GM21825 (cell line): ENCODE data around the gene WAPL.

ENCODE experiments used
- ATAC-seq: cut with Tn5 transposase; IDR thresholded peaks from one replicate; pipeline ENCODE4 v1.9.1; 2021; ENCODE audit warnings: mild to moderate bottlenecking, moderate library complexity; ENCODE audit not compliant: unreplicated experiment

Gene WAPL

DNA sequence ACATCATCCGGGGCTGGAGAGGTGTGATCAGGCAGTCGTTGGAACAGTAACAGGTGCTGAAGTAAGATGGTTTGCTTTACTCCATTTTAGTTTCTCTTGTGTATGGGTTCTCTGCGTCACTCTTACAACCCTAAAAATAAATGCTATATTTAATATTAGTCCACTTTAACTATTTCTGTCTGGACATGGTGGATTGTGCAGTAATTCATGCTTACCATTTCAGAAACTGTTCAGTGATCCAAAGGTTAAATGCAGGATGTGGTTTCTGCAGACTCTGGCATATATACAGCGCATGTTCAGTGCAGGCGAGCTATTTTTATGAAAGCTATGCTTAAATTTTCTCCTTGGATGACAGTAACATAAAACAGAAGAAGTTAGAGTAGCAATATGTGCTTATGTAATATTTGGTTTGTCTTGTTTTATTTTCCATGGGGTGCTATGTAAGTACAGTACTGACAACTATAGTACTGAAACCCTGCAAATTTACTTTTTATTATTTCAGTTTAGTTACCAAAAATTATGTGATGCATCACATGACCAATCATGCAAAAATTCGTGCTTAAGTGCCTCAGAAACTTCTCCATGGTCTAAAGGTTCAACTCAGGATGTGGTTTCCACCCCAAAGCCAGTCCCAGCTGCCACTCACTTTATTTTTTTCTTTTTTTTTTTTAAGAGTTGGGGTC is 108.4 kb downstream of the WAPL start:
- peak; percentile 71 for ATAC-seq

DNA sequence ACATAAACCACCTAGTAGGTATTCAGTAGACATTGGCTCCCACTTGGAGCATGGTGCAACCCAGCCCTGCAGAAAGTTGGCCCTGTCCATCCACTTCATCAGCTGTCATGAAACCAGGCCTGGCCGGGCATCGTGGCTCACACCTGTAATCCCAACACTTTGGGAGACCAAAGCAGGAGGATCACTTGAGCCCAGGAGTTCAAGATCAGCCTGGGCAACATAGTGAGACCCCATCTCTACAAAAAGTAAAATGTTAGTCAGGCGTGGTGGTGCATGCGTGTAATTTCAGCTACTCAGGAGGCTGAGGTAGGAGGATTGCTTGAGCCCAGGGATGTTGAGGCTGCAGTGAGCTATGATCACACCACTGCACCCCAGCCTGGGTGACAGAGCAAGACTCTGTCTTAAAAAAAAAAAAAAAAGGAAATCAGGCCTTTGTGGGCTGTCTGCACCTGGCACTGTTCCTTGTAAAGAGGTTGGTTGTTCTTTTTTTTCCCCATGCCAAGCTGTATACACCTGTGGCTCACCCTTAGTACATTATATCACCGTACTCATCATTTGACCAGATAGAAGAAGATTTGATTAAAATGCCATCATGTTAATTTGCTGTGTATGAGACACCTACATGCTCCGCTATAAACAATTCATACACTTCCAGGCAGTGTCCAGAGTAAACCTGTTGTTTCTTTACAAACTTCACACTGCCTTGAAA is 109.6 kb downstream of the WAPL start:
- ATAC-seq = no peak

DNA sequence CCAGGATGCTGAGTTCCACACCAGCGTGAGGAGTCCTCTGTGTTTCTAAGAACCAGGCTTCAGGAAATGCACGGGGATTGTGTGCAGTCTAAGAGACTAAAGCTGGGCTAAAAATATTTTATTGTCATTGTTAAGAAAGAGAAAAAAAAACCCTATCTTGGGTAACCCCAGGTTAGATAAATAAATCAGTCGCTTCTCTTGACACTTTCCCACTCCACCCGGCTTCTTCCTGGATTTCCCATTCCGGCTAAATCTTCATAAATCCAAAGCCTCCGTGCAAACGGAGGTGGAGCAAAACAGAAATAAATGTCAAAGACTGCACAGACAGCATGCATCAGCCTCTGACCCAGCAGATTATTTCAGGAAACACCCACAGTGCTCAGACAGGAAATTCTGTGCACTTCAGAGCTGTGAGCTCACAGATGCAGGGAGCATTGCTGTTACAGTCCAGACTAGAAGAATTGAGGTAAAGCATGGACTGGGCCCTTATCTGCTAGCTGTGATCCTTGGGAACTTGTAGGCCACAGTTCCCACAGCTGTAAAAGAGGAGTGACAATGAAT is 110.2 kb downstream of the WAPL start:
- ATAC-seq = peak; percentile 49

DNA sequence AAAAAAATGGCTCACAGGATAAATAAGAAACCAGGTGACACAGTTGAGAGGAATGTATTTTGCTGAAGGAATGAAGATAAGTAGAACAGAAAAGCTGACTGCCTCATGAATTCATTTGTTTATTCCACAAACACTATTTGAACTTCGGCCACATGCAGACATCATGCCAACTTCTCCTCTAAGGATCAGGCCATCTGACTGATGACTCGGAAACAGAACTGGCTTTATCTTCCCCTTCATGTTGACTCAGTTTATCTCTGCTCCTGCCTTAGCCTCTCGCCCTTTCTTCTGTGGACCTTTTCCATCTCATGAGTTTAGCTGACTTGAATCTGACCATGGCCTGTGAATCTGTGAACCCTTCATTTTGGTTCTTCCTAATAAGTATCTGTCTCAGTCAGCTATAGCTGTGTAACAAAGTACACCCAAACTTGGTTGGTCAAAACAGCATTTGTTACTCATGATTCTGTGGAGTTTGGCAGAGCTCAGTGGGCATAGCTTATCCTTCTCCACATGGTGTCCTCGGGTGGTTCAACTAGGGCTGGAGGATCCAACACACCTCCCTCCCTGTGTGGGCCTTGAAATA is 111.0 kb downstream of the WAPL start:
- no peak for ATAC-seq

DNA sequence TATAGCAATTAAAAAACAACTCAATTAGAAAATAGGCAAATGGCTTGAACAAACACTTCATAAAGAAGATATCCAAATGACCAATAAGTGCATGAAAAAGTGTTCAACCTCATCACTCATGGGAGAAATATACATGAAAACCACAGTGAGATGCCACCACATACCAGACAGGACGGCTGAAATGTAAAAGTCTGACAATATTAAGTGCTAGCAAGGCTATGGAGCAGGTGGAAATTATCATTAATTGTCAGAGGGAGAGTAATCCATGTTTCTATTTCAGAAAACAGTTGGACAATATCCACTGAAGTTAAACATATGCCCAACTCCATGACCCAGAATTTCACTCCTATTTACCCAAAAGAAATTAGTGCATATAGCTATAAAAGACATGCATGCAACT is 112.4 kb downstream of the WAPL start:
- no peak for ATAC-seq

DNA sequence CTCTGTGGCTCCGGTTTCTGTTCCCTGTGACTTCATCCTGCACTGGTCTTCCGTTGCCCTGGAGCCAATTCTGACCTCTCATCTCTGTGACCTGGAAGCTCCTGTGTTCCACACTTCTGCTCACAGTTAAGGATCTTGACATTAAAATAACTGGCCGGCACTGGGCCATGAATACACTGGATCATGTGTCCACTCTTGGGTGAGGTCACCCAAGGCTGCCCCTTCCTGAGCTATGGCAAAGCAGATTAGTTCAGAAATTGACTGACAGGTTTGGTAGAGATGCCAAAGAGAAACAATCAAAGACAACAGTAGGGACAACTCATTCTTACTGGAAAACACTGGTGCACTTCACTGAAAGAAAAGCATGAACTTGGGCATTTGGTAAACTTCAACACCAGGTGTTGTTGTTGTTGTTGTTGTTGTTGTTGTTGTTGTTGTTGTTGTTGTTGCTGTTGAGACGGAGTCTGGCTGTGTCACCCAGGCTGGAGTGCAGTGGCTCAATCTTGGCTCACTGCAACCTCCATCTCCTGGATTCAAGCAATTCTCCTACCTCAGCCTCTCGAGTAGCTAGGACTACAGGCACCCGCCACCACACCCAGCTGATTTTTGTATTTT is 118.3 kb downstream of the WAPL start:
- no peak for ATAC-seq

DNA sequence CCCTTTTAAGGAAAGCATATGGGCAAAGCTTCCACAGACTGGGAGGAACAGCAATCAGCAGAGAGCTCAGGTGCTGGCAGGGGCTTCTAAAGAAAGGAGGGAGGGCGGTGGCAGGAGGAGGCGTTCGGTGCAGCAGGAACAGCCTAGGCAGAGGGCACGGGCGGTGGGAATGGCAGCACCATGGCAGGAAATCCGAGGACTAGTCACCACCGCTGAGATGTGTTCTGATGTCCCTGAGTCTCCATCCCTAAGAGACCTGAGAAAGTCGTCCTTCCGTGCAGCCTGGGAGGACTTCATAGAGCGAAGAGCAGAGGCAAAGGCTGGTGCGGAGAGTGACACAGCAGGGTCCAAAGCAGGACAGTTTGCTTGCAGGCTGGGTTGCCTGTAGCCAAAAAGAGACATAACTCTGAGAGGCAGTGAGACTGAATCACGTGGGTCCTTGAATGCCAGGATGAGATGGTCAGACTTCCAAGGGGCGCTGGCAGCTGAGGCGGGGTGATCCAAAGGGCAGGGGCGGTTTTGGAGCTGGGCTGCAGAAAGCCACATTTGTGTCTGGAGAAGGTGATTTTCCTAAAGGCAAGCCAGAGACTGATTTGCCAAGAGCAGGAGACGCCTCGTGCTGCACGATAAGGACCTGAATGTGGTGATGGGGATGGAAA is 119.2 kb downstream of the WAPL start:
- no peak for ATAC-seq

DNA sequence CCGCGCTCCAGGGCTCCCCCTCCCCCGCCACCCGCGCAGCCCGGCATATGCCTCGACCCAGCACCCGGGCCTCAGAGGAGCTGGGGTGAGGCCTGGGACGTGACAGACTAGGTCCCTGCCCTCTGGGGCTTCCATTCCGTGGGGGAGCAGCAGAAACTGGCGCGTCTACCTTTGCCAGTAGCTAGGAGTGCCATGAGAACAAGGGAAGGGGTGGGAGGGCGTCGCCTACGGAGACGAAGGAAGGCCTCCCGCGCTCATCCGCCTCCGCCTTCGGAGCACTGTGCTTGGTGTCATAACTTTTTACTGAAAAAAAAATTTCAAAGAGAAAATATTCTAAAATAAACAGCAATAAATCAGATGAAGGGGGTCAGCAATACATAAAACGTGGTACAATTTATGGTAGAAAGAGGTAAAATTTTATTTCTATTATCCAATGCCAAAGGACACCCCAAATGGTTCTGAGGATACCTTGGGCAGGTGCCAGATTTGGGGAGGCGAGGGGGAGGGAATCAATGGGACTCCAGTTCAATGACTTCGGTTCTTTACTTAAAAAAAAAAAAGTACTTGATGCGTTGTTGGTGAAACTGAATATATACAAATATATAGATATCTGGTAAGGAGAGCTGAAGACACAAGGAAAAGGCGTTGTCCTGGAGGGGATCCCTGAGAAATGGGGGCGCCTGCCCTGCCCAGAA is 119.9 kb downstream of the WAPL start:
- ATAC-seq = no peak

DNA sequence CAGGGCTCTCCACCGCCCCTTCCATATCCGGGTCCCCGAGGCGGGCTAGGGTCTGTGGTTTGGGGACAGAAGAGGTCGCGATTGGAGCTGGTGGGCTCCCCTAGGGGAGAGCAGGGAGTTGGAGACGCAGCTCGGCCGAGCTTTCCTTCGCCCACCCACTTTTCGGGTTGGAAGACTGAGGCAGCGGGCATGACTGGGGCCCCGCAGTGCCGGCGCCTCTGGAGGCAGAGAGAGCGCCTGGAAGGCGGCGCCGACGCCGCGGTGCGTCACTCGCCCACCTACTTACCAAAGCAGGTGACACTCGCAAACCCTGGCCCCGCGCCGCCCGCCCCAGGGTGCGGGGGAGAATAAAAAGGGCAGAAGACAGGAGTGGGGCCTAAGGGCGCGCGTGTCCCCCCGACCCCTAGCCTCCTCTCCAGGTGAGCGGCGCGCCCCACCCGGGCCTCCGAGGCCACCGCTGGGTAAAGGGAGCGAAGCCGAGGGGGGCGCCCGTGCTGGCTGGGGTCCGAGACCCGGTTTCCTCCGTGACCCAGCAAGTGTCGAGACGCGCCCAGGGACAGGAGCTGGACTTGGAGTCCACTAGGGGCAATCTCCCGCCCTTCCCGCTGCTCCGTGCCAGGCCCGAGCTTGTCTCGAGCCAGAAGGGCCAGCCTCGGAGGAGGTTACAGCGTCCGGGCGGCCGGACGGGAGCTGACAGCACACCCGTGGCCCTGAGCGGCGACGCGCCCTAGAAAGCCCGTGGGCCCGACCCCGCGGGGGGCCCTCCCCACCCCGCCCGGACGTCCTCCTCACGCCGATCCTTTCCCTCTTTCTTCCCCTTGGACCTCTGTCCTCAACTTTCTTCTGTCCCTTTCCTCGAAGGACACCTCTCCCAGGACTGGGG is 120.6 kb downstream of the WAPL start:
- peak; percentile 26 for ATAC-seq

DNA sequence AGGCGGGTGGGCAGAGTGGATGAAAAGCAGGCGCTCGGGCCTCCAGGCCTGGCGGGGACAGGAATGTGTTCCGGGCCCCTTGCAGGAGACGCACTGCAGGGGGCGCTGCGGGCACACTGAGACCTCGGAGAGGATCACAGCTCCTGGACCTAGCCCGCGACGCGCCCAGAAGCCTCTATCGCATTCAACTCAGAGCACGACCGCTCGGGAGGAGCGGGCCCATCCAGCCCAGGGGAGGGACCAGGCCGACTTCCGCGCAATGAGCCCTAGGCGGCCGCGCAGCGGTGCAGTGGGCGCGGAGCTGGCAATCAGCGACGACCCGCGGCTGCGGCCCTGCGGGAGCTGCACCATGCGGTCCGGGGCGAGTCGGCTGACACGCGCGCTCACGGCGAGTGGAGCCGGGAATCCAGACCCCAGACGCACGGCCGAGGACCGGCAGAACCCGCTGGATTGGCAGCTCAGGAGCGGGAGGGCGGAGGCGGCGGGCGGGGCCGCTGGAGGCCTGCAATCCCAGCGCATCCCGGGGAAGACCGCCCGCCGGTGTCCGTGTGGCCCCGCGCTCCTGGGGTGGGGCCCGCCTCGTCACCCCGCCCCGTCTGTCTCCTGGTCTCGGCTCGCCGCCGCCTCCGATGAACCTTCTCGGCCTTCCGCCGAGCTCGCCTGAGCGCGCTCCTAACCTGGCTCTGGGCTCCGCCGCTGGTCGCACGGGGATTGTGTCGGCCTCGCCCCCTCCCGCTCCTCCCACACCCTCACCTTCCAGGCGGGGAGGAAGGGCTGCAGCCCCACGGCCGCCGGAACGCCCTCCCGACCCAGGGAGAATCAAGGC is 121.5 kb downstream of the WAPL start:
- ATAC-seq = peak; percentile 90

DNA sequence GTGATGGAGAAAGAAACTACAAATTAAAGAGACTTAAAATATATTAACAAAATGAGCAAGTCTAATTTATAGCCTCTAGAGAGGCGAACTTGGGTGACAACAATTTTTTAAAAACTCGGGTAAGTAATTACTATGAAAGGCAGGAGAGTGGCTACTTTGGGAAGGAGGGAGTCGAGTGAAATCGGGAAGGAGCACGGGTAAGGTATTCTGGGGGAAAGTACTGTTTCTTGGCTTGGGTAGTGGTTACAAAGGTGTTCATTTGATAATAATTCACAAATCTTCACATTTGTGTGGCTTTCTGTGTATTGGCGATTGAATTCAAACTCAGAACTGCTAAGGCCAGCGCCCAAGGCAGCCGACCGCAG is 122.1 kb downstream of the WAPL start:
- no peak for ATAC-seq

DNA sequence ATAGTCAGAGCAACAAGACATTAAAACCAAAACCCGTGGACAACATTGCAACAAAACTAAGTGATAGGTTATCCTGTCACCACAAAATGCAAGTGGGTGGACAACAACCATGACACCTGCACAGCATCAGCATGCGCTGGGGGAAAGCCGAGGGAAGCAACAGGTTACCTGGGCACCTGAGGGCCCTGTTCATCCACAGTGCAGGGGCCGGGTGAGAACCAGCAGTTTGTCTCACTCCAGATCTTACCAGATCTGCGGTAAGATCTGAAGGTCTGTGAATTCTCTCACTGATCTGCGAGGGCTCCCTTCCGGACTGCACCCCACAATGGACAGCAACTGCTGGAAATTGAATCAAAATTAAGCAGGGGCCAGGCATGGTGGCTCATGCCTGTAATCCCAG is 124.5 kb downstream of the WAPL start:
- ATAC-seq = no peak

DNA sequence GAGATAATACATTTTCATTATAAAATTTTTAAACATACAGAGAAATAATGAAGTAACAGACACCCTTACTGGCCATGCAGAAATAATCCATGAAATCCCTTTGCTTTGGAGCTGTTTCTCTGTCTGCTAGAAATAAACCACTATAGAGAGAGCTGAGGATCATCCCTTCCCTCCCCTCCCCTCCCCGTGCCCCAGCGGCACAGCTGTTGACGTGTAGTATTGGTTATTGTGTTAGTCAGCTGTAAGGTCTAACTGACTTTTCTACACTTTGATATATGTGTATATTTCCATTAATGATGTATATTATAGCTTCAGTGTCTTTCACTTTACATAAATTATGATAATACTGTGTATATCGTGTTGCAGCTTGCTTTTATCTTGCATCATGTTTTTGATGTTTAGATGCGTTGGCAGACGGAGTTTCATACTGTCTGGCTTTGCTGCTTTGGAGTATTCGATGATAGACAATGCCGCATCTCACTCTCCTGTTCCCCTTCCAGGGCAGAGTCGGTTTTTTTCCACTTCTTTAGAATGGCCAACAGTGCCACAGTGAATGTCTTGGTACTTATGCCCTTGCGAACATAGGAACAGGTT is 127.6 kb downstream of the WAPL start:
- ATAC-seq = no peak

DNA sequence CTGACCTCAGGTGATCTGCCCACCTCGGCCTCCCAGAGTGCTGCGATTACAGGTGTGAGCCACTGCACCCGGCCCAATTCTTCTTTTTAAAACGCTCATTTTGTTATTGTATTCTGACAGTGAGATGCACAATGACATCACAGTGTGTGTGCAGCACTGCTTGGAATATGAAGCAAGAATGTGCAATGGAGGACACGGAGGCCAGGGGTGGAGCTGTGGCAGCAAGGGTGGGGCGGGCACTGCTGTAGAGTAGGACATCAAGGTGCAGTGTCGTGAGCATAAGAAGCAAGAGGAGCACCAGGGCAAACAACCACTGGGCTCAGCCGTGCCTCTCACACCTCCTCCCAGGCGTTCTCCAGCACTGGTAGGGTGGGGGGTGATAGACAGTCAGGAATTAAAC is 128.2 kb downstream of the WAPL start:
- no peak for ATAC-seq

DNA sequence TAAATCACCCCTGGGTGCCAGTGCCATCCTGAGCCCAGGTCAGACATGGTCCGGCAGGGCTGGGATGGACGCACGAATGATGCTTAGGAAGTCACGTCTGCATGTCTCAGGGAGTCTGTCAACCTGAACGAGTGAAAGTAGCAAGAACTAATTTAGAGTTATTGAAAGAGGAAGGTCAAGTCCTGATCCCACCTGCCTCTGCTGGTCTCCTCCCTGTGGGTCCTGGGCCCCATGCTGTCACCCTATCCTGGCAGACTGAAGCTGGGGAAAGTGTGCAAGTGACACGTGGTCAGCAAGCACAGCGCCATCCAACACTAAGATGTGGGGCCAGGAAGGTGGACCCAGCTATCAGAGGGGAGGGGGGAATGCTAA is 128.9 kb downstream of the WAPL start:
- peak; percentile 63 for ATAC-seq

DNA sequence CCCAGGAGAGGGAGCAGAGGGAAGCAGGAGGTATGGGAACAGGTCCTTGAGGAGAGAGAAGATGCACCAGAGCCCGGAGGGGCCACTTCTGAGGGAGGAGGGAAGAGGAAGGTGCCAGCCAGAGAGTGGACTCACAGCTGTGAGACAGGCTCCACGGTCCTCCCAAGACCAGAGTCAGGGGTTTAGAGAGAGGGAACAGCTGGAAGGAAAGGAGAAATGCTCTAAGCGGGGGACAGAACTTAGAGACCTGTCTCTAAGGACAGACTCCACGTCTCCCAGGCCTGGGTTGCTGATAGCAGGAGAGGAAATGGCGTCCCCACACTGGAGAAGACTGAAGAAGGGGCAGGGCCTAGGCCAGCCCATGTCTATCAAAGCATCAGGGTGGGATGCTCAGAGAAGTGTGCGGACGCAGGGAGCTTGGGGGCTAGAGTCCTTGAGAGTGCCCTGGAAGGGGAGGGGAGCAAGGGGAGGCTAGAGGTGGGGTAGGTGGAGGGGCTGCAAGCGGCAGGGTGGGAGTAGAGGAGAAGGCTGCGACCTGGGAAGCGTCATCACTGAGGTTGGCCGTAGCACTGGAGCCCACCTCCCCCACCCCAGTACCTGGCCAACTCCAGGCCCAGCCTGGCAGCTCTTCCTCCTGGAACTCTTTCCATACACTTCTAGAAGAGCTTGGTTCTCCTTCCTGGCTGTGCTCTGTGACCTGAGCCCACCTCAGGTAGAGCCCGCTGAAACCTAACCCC is 129.4 kb downstream of the WAPL start:
- ATAC-seq = peak; percentile 17

DNA sequence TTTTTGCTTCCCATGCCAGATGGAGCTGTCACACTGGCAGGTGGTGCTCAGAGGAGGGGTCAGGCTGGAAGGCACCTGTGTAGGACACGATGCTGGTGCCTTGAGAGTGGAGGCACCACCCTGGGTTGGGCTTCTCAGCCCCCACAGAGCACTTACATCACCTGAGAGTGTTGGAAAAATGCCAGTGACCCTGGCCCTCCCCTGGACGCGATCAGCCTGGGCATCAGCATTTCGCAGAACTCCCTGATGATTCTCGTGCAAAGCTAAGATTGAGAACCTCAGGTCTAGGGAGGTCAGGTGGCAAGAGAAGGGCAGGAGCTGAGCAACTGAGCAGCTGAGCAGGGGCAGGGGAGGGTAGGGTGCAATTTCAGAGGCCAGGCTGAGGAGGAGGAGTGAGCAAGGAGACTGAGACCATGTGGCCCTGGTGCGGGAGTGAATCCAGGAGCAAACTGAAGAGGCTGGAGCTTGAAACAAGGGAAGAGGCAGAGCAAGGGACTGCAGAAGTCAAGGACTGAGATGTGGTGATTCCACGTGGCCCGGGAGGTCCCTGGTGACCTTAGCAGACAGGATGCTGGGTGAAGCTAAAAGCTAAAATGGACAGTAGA is 130.3 kb downstream of the WAPL start:
- no peak for ATAC-seq
